HCT116 (cell line): ENCODE measurements around the gene TLR8. TPM values are rescaled to one million over a fixed set of nuclear protein-coding genes. Genes with fewer than 3 reads are reported as not detected.

Experiments
- ATAC-seq: fragments of 200-7000 bp; cut with Tn5 transposase; 2 replicates; pipeline ENCODE4 v1.9.1; 2020; ENCODE audit warnings: mild to moderate bottlenecking, moderate library complexity
- BruUV-seq: library from RNA; stranded (reverse); fragments of 400-500 nt; replicated peaks from 2 replicates; lab custom pipeline; 2021; lab: Mats Ljungman, UMichigan
- CTCF ChIA-PET: fragments of 300-600 bp; sonication (Branson Sonifier 250); formaldehyde crosslinking; loops from one replicate; lab custom pipeline; 2021; ENCODE audit warnings: antibody characterized with exemption; lab: Charles Lee
- POLR2A ChIA-PET: fragments of 300-600, 350-600 bp; sonication (Branson Sonifier 250); formaldehyde crosslinking; loops from one replicate; lab custom pipeline; 2021; ENCODE audit warnings: antibody characterized with exemption; lab: Charles Lee
- RAD21 ChIA-PET, 2 experiments: fragments of 300-600 bp; sonication (Branson Sonifier 250); formaldehyde crosslinking; loops; one replicate each; lab custom pipeline; 2023; ENCODE audit warnings: low total read pairs in 2 of 2; ENCODE audit not compliant: uncharacterized antibody in 2 of 2, unreplicated experiment in 2 of 2, low non-redundant PET in 1 of 2; lab: Charles Lee
- DNase-seq: peaks from one replicate; pipeline ENCODE4 v3.0.0-alpha.2; 2010; ENCODE audit warnings: low read depth, low spot score
- H2AFZ ChIP-seq: fragments of 200-600 bp; shearing (Covaris generic), sonication (generic); 2 replicates; pipeline ENCODE4 v1.6.1; 2017; ENCODE audit warnings: low read depth, mixed run types, mixed read lengths, antibody characterized with exemption, low read length; ENCODE audit not compliant: poor library complexity, severe bottlenecking
- H3K27ac ChIP-seq: 2 replicates; pipeline ENCODE4 v1.5.1; 2012; ENCODE audit warnings: low read depth, low read length
- H3K27me3 ChIP-seq: fragments of 200-600 bp; sonication (generic); 2 replicates; pipeline ENCODE4 v1.6.1; 2016; ENCODE audit warnings: mixed run types, low read length, mixed read lengths; ENCODE audit not compliant: insufficient read depth
- H3K36me3 ChIP-seq, 2 experiments: fragments of 200-500 bp in 1 of 2; fragments of 200-600 bp in 1 of 2; sonication (Bioruptor generic) in 1 of 2; sonication (generic) in 1 of 2; 2 replicates each; pipeline versions ENCODE4 v1.5.1 to v1.6.1; 2014 to 2016; ENCODE audit warnings: low read length in 2 of 2, inconsistent platforms in 1 of 2, mixed read lengths in 1 of 2, mixed run types in 1 of 2; ENCODE audit not compliant: insufficient read depth in 2 of 2, control insufficient read depth in 1 of 2
- H3K4me1 ChIP-seq, 2 experiments: fragments of 200-600 bp in 1 of 2; sonication (generic) in 1 of 2; 2 replicates each; pipeline versions ENCODE4 v1.5.1 to v1.6.1; 2012 to 2017; ENCODE audit warnings: low read length in 2 of 2, inconsistent platforms in 1 of 2, mild to moderate bottlenecking in 1 of 2, mixed read lengths in 1 of 2, mixed run types in 1 of 2, moderate library complexity in 1 of 2; ENCODE audit not compliant: insufficient read depth in 2 of 2, control insufficient read depth in 1 of 2
- H3K4me2 ChIP-seq: fragments of 200-600 bp; sonication (generic); 2 replicates; pipeline ENCODE4 v1.6.1; 2017; ENCODE audit warnings: mixed run types, low read length, mixed read lengths
- H3K4me3 ChIP-seq, 2 experiments: fragments of 200-600 bp in 1 of 2; sonication (generic) in 1 of 2; replicated peaks in 1 of 2; 2 replicates each; pipeline ENCODE4 v1.5.1; 2011 to 2016; ENCODE audit warnings: low read length in 2 of 2, control low read depth in 1 of 2, low read depth in 1 of 2, mild to moderate bottlenecking in 1 of 2, mixed read lengths in 1 of 2, mixed run types in 1 of 2
- H3K79me2 ChIP-seq: fragments of 200-600 bp; sonication (generic); 2 replicates; pipeline ENCODE4 v1.6.1; 2017; ENCODE audit warnings: mild to moderate bottlenecking, mixed run types, low read length, moderate library complexity, mixed read lengths; ENCODE audit not compliant: insufficient read depth
- H3K9ac ChIP-seq: fragments of 200-600 bp; sonication (generic); 2 replicates; pipeline ENCODE4 v1.6.1; 2016; ENCODE audit warnings: low read length, mixed read lengths
- H3K9me2 ChIP-seq: fragments of 200-600 bp; sonication (generic), shearing (Covaris generic); 2 replicates; pipeline ENCODE4 v1.6.1; 2017; ENCODE audit warnings: mixed run types, mild to moderate bottlenecking, moderate library complexity; ENCODE audit not compliant: insufficient read depth
- H3K9me3 ChIP-seq, 2 experiments: fragments of 200-500 bp in 1 of 2; fragments of 200-600 bp in 1 of 2; sonication (Bioruptor generic) in 1 of 2; sonication (generic) in 1 of 2; 2 replicates each; pipeline ENCODE4 v1.6.1; 2014 to 2017; ENCODE audit warnings: low read length in 2 of 2, mixed read lengths in 2 of 2, inconsistent platforms in 1 of 2, low read depth in 1 of 2, mild to moderate bottlenecking in 1 of 2, mixed run types in 1 of 2, moderate library complexity in 1 of 2; ENCODE audit not compliant: control insufficient read depth in 1 of 2, insufficient read depth in 1 of 2
- H4K20me1 ChIP-seq: fragments of 200-600 bp; sonication (generic), shearing (Covaris generic); 2 replicates; pipeline ENCODE4 v1.6.1; 2017; ENCODE audit warnings: mixed run types, mild to moderate bottlenecking, moderate library complexity; ENCODE audit not compliant: insufficient read depth
- CBX3 ChIP-seq: IDR thresholded peaks from 2 replicates; pipeline ENCODE4 v1.6.1; 2012; ENCODE audit warnings: low read depth
- CEBPB ChIP-seq: IDR thresholded peaks from 2 replicates; pipeline ENCODE4 v1.6.1; 2012; ENCODE audit warnings: low read depth
- EGR1 ChIP-seq: IDR thresholded peaks from 2 replicates; pipeline ENCODE4 v1.6.1; 2012; ENCODE audit warnings: low read depth
- ELF1 ChIP-seq: IDR thresholded peaks from 2 replicates; pipeline ENCODE4 v1.6.1; 2012; ENCODE audit warnings: low read depth, borderline replicate concordance
- EZH2 ChIP-seq: fragments of 200-600 bp; sonication (generic); IDR thresholded peaks from 2 replicates; pipeline ENCODE4 v1.6.1; 2017; ENCODE audit warnings: antibody characterized with exemption, mixed run types
- MAX ChIP-seq: IDR thresholded peaks from 2 replicates; pipeline ENCODE4 v1.6.1; 2012
- SIN3A ChIP-seq: IDR thresholded peaks from 2 replicates; pipeline ENCODE4 v1.6.1; 2012; ENCODE audit warnings: low read depth
- SP1 ChIP-seq: IDR thresholded peaks from 2 replicates; pipeline ENCODE4 v1.6.1; 2012; ENCODE audit warnings: low read depth
- SRF ChIP-seq: IDR thresholded peaks from 2 replicates; pipeline ENCODE4 v1.6.1; 2012; ENCODE audit warnings: low read depth
- TCF7L2 ChIP-seq: IDR thresholded peaks from 2 replicates; pipeline ENCODE4 v1.7.0; 2011; ENCODE audit warnings: borderline replicate concordance, inconsistent platforms; ENCODE audit not compliant: insufficient read depth, insufficient read length; ENCODE audit errors: extremely low read depth
- YY1 ChIP-seq: IDR thresholded peaks from 2 replicates; pipeline ENCODE4 v1.6.1; 2011; ENCODE audit warnings: low read length, low read depth, moderate library complexity, mild to moderate bottlenecking; ENCODE audit not compliant: insufficient replicate concordance; ENCODE audit errors: extremely low read depth
- ZFX ChIP-seq: fragments of 450-650 bp; IDR thresholded peaks from 2 replicates; pipeline ENCODE4 v1.6.1; 2017
- ZNF274 ChIP-seq: fragments of 200-500 bp; sonication (Bioruptor generic); IDR thresholded peaks from 2 replicates; pipeline ENCODE4 v1.6.1; 2014; ENCODE audit warnings: mild to moderate bottlenecking, low read depth, low read length, inconsistent platforms
- intact Hi-C: fragments of 100-400 bp; cut with micrococcal nuclease; formaldehyde crosslinking; loops from 2 replicates; pipeline ENCODE4 v1.10.0; 2022
- total RNA-seq: library from RNA; stranded (reverse); gene quantifications from one replicate; pipeline ENCODE4 v1.2.1, GENCODE V29; 2021; ENCODE audit not compliant: unreplicated experiment

The TLR8 gene
- total RNA-seq, 1 experiment from 2014 or later: not detected

- TF ChIP-seq CEBPB: no peak
- TF ChIP-seq YY1: no peak
- no peak for TF ChIP-seq EZH2
- TF ChIP-seq SIN3A: no peak
- TF ChIP-seq ZFX: no peak
- TF ChIP-seq SP1: no peak
- no peak for TF ChIP-seq EGR1
Measured at GRCh38 chrX:12958461-12958860, 52.0 kb downstream of the TLR8 start (continued).

- ChIA-PET POLR2A (no interaction called here), RAD21 (no interaction called here), CTCF (no interaction called here)
- no peak for DNase-seq
- H3K9ac ChIP-seq: no peak overlapping the region
- H3K4me2 ChIP-seq: no peak overlapping the region
- peaks cover 6 to 12% of the 10 kb centered on the region in 2 experiments for H3K4me1 ChIP-seq
- no peaks in the 10 kb centered on the region for H3K36me3 ChIP-seq
- no peaks in the 10 kb centered on the region for H4K20me1 ChIP-seq
- H3K27ac ChIP-seq: no peak overlapping the region
- no peak overlapping the region for H3K4me3 ChIP-seq
- H3K9me2 ChIP-seq: no peaks in the 10 kb centered on the region
- H3K9me3 ChIP-seq: no peaks in the 10 kb centered on the region
- ATAC-seq: no peak
- no peak overlapping the region for H2AFZ ChIP-seq
- no peaks in the 10 kb centered on the region for H3K79me2 ChIP-seq
- TF ChIP-seq SRF: no peak
- no peak for TF ChIP-seq CBX3
- no peak for TF ChIP-seq TCF7L2
- TF ChIP-seq ZNF274: no peak
- TF ChIP-seq SP1: no peak
- TF ChIP-seq ELF1: no peak
- no peak for TF ChIP-seq MAX
- no peak for TF ChIP-seq EGR1
- H3K27me3 ChIP-seq: no peaks in the 10 kb centered on the region
- no TSS peak for BruUV-seq
- intact Hi-C loops: no loop called here
Measured at GRCh38 chrX:12961196-12961718, 54.8 kb downstream of the TLR8 start.
